GM23338 (cell line): ENCODE data around the gene GRIK1.

Experiments
- CREB1 ChIP-seq: fragments of 250-450 bp; sonication (Bioruptor Pico); IDR thresholded peaks from 2 replicates; pipeline ENCODE4 v1.5.0; 2020; ENCODE audit warnings: low read depth, mild to moderate bottlenecking, moderate library complexity
- CTCF ChIP-seq, 2 experiments: fragments of 200-600 bp in 1 of 2; sonication (generic) in 1 of 2; conservative IDR thresholded peaks; 2 replicates each; pipeline versions ENCODE4 v1.5.1 to v1.6.1; 2016 to 2017; ENCODE audit warnings: antibody characterized with exemption in 2 of 2, low read depth in 2 of 2, mild to moderate bottlenecking in 2 of 2, moderate library complexity in 1 of 2
- ETS1 ChIP-seq: IDR thresholded peaks from 2 replicates; pipeline ENCODE4 v1.6.1; 2016; ENCODE audit warnings: antibody characterized with exemption
- EZH2 ChIP-seq: fragments of 200-600 bp; sonication (generic); IDR thresholded peaks from one replicate; pipeline ENCODE4 v1.8.0; 2017; ENCODE audit warnings: antibody characterized with exemption, mild to moderate bottlenecking, low read depth; ENCODE audit not compliant: unreplicated experiment
- EZH2phosphoT487 ChIP-seq: fragments of 200-600 bp; sonication (generic); IDR thresholded peaks from one replicate; pipeline ENCODE4 v1.8.1; 2018; ENCODE audit warnings: antibody characterized with exemption; ENCODE audit not compliant: unreplicated experiment
- JUNB ChIP-seq: IDR thresholded peaks from one replicate; pipeline ENCODE4 v1.6.1; 2016; ENCODE audit warnings: antibody characterized with exemption; ENCODE audit not compliant: unreplicated experiment
- POLR2AphosphoS5 ChIP-seq: IDR thresholded peaks from 2 replicates; pipeline ENCODE4 v1.6.1; 2016; ENCODE audit warnings: antibody characterized with exemption, low read depth
- REST ChIP-seq: IDR thresholded peaks from one replicate; pipeline ENCODE4 v1.6.1; 2018; ENCODE audit warnings: antibody characterized with exemption; ENCODE audit not compliant: unreplicated experiment
- STAT1 ChIP-seq: IDR thresholded peaks from one replicate; pipeline ENCODE4 v1.6.1; 2016; ENCODE audit warnings: antibody characterized with exemption; ENCODE audit not compliant: unreplicated experiment
- ZNF114 ChIP-seq: fragments of 250-450 bp; sonication (Bioruptor Pico); IDR thresholded peaks from 2 replicates; pipeline ENCODE4 v1.5.0; 2020; ENCODE audit warnings: mild to moderate bottlenecking, moderate library complexity
- ZNF331 ChIP-seq: fragments of 250-450 bp; sonication (Bioruptor Pico); IDR thresholded peaks from 2 replicates; pipeline ENCODE4 v1.5.0; 2020; ENCODE audit warnings: low read depth, mild to moderate bottlenecking, moderate library complexity
- ZNF462 ChIP-seq: fragments of 250-450 bp; sonication (Bioruptor Pico); IDR thresholded peaks from 2 replicates; pipeline ENCODE4 v1.5.0; 2020; ENCODE audit warnings: mild to moderate bottlenecking, moderate library complexity

GRCh38 chr21:29647353-29647781, 292.4 kb downstream of the GRIK1 start:
- no peak for TF ChIP-seq CTCF (conservative IDR thresholded peaks at IDR 0.05; ENCODE audit: low read depth in 2 of 2)
- TF ChIP-seq POLR2AphosphoS5, result no peak
- no peak for TF ChIP-seq EZH2phosphoT487
- no peak for TF ChIP-seq REST
- TF ChIP-seq EZH2, result no peak
- no peak for TF ChIP-seq CREB1 (CRISPR knock-in tag)
- TF ChIP-seq JUNB, result no peak
- no peak for TF ChIP-seq ZNF462 (CRISPR knock-in tag)
- no peak for TF ChIP-seq STAT1
- no peak for TF ChIP-seq ZNF114 (CRISPR knock-in tag)
- TF ChIP-seq ZNF331 (CRISPR knock-in tag), result no peak
- no peak for TF ChIP-seq ETS1
